GM18508 (cell line): ENCODE results near the gene PSMB9.
A peak's percentile ranks its signal among the peaks of the same experiment; 100 is the strongest.
"Not testable (repeated sequence)": the region's sequence is repeated elsewhere in the genome, so short reads cannot be mapped to it uniquely, and the experiment has no call there.

Experiments
- ATAC-seq: cut with Tn5 transposase; IDR thresholded peaks from one replicate; pipeline ENCODE4 v1.9.1; 2021; ENCODE audit warnings: moderate number of reproducible peaks; ENCODE audit not compliant: insufficient read depth, unreplicated experiment

The PSMB9 gene

DNA sequence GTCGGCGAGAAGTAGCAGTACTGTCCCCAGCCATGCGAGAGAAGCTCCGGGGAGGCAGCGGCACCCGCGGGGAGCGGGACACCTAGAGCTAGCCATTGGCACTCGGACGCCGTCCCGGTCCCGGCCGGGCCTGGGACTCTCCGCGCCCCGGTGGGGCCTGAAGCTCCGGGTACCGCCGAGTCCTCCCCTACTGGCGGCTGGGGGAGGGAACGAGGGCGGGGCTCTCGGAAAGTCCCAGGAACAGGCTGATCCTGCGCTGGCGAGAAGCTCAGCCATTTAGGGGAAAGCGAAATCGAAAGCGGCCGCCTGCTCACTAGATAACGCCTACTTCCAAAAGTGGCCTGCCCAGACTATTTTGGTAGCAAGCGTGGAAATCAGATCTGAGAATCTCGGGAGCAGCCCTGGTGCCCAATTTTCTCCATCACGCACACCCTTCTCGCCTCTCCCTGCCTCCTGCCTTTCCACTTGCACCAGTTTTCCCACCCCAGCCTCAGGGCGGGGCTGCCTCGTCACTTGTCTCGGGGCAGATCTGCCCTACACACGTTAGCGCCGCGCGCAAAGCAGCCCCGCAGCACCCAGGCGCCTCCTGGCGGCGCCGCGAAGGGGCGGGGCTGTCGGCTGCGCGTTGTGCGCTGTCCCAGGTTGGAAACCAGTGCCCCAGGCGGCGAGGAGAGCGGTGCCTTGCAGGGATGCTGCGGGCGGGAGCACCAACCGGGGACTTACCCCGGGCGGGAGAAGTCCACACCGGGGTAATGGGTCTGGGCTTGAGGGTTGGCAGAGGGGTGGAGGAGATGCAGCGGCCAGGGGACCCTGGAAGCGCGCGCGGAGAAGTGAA is at the start of gene PSMB9, which contains the start of gene TAP1:
PSMB9 (plus strand) TSS at position 652 of the 835 bp plus-strand sequence; CDS start at position 690, 38 bp downstream.
TAP1 (minus strand) TSS at position 164 of the 835 bp plus-strand sequence; CDS start at position 96, 68 bp downstream.
- peak; percentile 34 for ATAC-seq

DNA sequence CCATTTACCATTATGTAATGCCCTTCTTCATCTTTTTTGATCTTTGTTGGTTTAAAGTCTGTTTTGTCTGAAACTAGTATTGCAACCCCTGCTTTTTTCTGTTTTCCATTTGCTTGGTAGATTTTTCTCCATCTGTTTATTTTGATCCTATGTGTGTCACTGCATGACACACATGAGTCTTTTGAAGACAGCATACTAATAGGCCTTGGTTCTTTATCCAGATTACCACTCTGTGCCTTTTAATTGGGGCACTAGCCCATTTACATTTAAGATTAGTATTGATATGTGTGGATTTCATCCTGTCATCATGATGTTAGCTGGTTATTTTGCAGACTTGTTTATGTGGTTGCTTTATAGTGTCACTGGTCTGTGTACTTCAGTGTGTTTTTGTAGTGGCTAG is 48.6 kb upstream of the PSMB9 start:
- ATAC-seq = not testable (repeated sequence)

DNA sequence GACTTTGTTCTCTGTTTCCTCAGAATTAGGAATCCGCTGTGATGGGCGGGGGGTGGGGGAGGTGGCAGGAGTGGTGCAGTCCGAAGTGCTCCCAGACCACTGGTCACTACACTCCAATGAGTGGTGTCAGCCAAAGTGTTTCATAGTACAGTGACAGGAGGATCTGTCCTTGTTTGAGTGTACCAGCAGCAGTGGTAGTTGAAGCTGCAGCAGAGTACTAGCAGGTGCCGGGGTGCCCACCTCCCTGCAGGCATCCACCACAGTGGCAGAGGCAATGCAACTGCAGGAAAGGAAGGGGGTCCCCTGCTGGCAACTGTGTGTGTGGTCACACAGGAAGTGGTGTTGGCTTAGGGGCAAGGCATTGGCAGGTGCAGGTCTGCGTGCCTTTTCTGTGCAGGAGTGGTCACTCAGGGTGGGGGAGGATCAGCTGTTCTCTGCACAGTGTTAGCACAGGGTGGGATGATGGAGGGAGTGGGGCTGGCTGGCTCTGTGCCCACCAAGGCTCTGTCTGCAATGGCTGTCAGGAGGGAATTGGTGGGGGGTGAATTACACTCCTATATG is 46.9 kb upstream of the PSMB9 start:
- ATAC-seq = no peak

DNA sequence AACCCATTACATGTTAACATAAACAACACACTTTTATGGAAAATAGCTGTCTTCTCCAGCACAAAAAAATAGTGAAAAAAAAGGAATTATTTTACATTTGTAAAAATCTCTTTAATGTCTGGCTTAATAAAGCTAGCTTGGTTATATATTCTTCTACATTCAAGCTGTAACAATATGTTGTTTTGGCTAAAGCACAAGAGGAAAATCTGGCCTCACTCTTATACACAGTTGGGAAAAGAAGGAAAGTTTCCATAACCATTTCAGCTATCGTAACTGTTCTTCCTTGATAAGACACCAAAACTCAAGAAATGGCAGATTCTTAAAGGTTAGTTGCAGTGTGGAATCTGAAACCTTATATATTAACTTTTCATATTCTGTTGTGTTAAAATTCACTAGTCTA is 44.8 kb upstream of the PSMB9 start:
- no peak for ATAC-seq

DNA sequence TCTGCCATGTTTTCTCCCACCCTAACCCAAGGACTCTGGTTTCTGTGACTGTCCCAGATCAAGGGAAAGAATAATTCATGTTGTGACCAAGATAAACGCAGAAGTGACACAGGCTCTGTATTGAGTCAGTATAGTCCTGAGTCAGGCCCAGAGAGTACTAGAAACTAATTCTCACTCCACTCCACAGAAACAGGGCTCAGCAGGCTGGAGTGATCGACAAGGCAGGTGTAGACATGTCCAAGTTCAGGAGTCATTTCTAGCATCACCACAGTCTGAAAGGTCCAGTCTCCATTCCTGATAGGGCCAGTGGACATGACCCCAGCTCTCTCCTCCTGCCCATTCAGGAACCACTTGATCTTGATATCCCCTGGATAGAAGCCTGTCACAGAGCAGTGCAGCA is 39.8 kb upstream of the PSMB9 start:
- ATAC-seq = no peak

DNA sequence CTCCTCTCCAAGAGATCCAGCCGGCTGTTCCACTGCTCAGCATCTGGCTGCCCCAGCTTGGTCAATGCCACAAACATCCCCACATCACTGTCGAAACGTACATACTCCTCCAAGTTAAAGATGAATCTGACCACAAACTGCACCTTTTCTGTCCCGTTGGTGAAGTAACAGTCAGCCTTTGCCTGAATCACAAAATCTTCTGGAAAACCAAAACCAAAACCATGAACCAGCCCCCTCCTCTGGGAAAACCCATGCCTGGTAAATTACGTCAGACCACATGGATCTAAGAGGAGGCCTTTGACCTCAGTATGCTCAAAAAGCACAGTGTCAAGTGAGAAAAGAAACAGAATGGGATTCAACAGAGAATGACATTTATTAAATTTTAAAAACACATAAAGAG is 38.9 kb upstream of the PSMB9 start:
- ATAC-seq = no peak

DNA sequence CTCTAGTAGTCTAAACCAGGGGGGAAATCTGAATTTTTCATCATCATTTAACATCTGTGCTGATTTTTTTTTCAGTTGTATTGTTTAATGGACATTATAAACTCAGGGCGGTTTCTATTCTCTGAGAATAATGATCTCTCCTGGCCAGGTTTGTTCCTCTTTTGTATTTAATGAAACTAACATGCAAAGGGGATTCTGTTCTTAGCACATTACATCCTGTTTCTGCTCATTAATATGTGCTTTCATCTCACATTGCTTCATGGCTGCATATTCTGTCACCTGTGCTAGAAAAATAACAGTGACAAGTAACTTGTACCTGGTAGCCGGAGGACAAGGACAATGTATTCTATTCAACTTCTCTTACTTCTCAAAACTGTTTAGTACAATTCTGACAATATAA is 38.0 kb upstream of the PSMB9 start:
- no peak for ATAC-seq

DNA sequence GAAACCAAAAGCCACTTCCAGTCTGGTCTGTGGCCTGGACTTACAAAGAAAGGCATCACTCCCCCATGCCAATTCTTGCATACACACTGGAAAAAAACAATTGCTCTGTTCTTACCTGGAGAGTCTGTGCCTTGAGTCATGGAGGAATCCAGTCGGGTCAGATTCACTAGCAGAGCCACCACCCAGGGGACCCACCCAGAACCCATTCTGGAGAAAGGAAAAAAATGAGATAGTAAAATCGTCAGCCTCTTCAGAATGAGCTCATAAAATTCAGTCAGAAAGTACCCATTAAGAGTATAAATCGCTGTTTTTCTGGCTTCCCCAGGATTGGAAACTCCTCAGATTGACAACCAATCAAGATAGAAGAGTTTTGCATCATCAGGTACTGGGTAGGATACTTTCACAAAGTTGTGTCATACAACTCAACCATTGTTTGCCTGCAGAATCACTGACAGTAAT is 37.2 kb upstream of the PSMB9 start, which contains the start of gene HLA-DOB:
HLA-DOB (minus strand) TSS at position 257 of the 459 bp plus-strand sequence; CDS start at position 206, 51 bp downstream.
- no peak for ATAC-seq

DNA sequence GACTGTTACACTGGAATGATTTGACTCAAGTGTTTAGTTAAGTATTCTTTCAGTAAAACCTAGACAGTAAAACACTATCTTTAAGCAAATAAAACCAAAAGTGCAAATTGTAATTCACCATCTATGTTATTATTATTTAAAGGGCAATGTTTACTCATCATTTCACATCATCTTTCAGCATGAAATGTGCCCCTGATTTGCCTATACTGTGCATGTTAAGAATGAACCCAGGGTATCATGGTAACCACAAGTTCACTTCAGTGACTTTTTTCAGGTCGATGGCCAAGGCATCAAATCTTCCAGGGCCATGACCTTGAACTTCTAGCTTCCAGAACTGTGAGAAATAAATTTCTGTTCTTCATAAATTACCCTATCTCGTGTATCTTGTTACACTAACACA is 35.1 kb upstream of the PSMB9 start:
- no peak for ATAC-seq

DNA sequence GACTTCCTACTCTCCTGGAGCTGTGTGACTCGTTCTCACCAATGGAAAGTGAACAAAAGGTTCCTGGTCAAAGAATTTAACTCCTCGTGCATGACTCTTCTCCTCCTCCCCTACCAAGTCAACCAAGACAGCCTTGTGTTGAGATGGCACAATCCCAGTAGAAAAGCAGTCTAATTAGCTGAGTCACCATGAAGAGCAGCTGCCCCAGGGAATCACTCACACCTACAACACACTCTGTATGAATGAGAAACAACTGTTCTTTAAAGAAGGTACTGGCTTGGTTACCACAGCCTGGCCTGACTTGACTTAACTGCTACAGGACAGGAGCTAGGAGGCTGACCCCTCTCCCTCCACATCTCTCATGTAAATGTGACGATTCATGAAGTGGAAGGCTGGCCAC is 34.3 kb upstream of the PSMB9 start:
- ATAC-seq = no peak

DNA sequence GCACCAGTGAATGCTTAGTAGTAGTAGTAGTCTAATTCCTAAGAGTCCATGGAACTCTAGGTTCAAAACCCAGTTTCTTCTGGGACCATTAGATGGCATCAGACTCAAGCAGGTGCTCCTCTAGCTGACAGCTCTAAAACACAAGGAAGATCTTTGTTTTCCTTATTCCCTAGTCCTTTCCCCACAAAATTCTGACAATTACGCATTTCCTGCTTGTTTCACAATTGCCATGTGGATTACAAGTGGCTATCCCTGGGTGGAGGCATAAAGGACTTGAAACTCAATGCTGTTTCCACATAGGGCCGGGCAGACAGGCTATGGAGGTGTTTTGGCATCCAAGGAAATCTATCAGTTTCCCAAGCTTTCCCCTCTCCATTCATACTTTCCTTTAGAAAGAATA is 28.0 kb upstream of the PSMB9 start:
- no peak for ATAC-seq

DNA sequence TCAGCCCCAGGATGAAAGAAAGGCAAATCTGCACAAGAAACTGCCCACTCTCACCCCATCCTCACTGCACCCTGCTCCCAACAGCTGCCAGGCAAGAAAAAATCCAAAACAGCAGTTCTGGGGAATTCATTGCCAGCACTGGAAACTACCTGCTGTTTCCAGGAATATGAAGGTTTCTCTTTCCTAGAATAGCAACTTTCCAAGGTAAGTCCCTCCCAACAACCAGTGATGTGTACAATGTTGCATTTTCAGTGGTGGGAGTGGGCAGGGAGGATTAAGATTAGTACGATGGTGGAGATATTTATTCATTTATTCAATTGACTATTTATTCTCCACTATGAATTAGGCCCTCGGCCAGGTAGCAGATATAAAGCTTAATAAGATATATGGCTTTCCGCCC is 27.0 kb upstream of the PSMB9 start:
- ATAC-seq = no peak

DNA sequence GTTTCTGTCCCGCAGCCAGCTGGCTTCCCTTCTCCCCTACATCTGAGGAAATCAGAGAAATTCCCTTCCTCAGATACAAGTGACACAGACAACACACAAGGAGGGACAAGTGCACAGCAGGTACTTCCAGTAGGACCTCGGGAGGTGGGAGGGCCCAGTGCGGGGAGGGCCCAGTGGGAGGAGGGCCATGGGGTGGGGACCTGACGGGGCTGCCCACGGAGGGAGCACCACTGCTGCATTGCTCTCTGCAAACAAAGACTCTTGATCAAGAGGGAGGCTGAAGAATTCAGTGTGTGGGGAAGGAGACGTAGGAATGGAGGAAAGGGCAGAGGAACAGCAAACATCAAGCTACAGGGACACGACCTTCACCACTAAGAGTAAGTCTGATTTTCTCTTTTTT is 24.5 kb upstream of the PSMB9 start:
- ATAC-seq = no peak

DNA sequence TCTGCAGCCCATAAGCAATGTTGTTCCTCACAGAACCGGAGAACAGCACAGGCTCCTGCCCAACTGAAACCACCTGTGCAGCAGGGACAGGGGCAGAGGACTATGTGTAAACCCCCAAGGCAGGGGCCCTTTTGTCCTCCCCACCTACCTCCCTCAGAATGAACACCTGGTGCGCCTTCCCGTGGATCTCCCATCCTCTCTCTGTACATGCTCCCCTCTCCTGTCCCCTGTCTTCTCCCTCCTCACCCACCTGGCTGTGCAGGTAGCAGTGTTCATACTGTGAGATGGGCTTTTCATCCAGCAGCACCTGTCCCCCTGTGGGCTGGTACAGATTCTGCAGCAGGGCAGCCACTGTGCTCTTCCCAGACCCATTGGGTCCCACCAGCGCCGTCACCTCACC is 24.0 kb upstream of the PSMB9 start:
- ATAC-seq = no peak

DNA sequence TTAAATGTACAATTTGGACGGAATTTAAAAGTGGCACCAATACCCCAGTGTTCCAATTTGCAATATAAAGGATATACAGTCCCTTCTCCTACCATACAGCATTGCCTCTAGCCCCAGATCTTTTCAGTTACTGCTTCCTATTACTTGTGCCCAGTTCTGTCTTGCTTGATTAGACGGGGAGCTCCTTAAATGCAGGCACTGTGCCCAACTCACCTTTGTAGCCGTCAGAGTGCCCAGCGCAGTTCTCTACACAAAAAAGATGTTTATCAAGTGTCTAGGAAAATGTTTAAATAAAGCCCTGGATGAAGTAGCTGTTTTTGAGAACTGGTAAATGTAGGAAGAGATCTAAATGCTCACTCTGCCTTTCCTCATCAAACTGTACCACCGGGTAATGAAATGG is 23.1 kb upstream of the PSMB9 start:
- ATAC-seq = no peak

DNA sequence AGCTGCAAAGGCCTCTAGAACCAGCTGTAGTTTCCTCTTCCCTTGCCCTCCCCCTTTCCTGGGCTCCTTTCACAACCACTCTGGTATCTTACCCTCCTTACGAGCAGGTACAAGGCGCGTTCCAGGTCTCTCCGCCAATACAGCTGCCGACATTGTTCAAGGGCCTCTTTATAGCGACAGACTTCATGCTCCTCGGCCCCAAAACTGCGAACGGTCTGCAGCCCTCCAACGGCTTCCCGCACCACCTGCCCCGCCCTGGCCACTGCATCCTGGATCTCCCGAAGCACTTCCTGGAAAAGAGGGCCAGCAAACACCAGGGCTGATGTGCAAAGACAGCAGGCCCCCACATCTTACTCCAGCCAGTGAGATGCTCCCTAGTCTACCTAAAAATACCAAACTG is 21.5 kb upstream of the PSMB9 start:
- ATAC-seq = no peak

DNA sequence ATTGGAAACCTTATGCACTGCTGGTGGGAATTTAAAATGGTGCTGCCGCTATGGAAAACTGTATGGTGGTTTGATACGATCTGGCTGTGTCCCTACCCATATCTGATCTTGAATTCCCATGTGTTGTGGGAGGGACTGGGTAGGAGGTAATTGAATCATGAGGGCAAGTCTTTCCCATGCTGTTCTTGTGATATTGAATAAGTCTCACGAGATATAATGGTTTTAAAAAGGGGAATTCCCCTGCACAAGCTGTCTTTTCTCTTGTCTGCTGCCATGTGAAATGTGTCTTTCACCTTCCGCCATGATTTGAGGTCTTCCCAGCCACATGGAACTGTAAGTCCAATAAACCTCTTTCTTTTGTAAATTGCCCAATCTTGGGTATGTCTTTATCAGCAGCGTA is 20.3 kb upstream of the PSMB9 start:
- no peak for ATAC-seq

DNA sequence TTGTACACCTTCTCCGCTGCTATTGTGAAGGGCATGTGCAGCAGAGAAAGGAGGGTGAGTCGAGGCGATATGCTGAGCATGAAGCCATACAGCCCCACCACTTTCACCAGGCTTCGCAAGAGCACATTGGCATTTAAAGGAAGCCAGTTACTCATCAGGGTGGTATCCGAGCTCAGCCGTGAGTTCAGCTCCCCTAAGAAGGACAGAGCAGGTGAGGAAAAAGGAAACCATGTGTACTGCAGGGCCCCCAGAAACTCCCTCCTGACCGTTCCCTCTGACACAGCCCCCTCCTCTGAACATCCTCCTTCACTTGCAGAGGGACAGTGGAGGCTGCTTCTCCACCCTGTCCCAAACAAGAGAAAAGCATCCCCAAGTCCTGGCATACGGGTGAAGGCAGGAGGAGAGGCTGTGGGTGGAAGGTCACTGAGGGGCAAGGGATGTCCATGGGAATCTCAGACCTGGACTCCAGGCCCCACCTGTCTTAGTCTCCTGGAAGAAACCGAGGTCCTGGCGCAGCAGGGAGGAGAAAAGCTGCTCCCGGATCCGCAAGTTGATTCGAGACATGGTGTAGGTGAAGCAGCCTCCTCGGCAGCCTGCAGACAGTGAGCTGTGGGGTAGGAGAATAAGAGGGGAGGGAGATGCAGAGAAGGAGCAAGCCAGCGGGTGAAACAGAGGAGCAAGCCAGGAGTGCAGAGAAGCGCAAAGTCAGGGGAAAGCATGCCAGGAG is 18.7 kb upstream of the PSMB9 start:
- no peak for ATAC-seq

DNA sequence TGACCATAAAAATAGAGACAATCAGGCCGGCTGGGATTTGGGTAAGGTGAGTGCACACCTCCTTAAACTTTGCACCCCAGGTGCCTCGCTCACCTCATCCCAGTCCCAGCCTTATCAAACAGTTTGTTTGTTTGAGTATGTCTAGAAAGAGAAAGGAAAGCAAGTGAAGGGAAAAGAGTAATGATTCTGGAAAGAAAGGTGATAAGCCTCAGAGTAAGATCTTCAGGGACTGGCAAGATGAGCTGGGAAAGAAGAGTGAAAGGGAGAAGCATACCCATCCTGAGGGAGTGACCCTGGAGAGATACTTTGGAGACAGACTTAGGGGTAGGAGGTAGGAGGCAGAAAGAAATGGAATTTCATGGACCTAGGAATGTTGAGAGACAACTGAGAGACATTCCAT is 17.1 kb upstream of the PSMB9 start:
- ATAC-seq = no peak

DNA sequence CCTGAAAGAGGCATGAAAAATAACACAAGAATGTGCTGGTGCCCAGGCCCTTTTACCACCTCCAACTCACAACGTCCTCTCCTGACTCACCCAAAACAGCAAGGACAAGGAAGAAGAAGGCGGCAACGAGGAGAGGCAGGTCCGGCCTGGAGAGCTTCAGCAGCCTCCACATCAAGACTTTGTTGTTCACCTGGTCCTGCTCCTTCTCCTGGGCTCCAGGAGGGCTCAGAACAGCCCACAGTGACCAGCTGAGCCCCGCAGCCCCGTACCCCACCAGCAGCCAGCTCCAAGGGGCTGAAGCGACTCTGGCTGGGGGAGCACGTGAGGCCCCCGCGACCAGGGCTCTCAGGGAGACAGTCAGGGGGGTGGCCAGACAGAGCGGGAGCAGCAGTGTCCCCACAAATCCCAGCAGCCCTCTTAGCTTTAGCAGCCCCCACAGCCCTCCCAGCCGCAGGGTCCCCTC is 16.3 kb upstream of the PSMB9 start:
- ATAC-seq = no peak
